ENCODE results near the gene FIBCD1. TPM values are rescaled to one million over a fixed set of nuclear protein-coding genes. Genes with fewer than 3 reads are reported as not detected.
"Not testable (repeated sequence)": the region's sequence is repeated elsewhere in the genome, so short reads cannot be mapped to it uniquely, and the experiment has no call there.

The FIBCD1 gene
- total RNA-seq, 1 experiment from 2014 or later: not detected

GRCh38 chr9:130914417-130915095, 24.5 kb downstream of the FIBCD1 start:
- Histone ChIP-seq H3K79me2 (ENCODE audit: low read length) (no peaks in the 10 kb centered on the region), H3K36me3 (ENCODE audit: insufficient read depth, low read length) (no peaks in the 10 kb centered on the region), H4K20me1 (ENCODE audit: insufficient read depth, low read depth, low read length) (no peaks in the 10 kb centered on the region), H3K4me1 (ENCODE audit: low read length) (no peaks in the 10 kb centered on the region), H3K9ac (ENCODE audit: low read length) (no peak overlapping the region), H3K9me2 (replicated peaks; ENCODE audit: insufficient read depth, low read length) (no peaks in the 10 kb centered on the region), H3K4me2 (ENCODE audit: low read depth, low read length, poor library complexity, severe bottlenecking) (no peak overlapping the region), H3K4me3 (ENCODE audit: low read length) (no peak overlapping the region), H3K9me3 (ENCODE audit: low read length) (no peaks in the 10 kb centered on the region), H3K27ac (ENCODE audit: low read length) (no peak overlapping the region), H3K27me3 (ENCODE audit: low read length) (no peaks in the 10 kb centered on the region), H2AFZ (ENCODE audit: low read length) (no peak overlapping the region)
- DNase-seq: no peak

- no peak for DNase-seq
- Histone ChIP-seq H2AFZ (ENCODE audit: low read length) (no peak overlapping the region), H4K20me1 (ENCODE audit: insufficient read depth, low read depth, low read length) (no peaks in the 10 kb centered on the region), H3K4me1 (ENCODE audit: low read length) (no peaks in the 10 kb centered on the region), H3K9ac (ENCODE audit: low read length) (no peak overlapping the region), H3K27me3 (ENCODE audit: low read length) (no peaks in the 10 kb centered on the region), H3K27ac (ENCODE audit: low read length) (no peak overlapping the region), H3K79me2 (ENCODE audit: low read length) (no peaks in the 10 kb centered on the region), H3K4me3 (ENCODE audit: low read length) (no peak overlapping the region), H3K4me2 (ENCODE audit: low read depth, low read length, poor library complexity, severe bottlenecking) (no peak overlapping the region), H3K36me3 (ENCODE audit: insufficient read depth, low read length) (no peaks in the 10 kb centered on the region), H3K9me3 (ENCODE audit: low read length) (no peaks in the 10 kb centered on the region), H3K9me2 (replicated peaks; ENCODE audit: insufficient read depth, low read length) (no peaks in the 10 kb centered on the region)
These were observed 25.2 kb downstream of the FIBCD1 start for GRCh38 chr9:130913599-130914416.

GRCh38 chr9:130912932-130913598, 26.0 kb downstream of the FIBCD1 start:
- Histone ChIP-seq H3K4me2 (ENCODE audit: low read depth, low read length, poor library complexity, severe bottlenecking) (no peak overlapping the region), H3K9me3 (ENCODE audit: low read length) (no peaks in the 10 kb centered on the region), H3K27me3 (ENCODE audit: low read length) (no peaks in the 10 kb centered on the region), H3K4me3 (ENCODE audit: low read length) (no peak overlapping the region), H4K20me1 (ENCODE audit: insufficient read depth, low read depth, low read length) (no peaks in the 10 kb centered on the region), H3K4me1 (ENCODE audit: low read length) (no peaks in the 10 kb centered on the region), H3K9me2 (replicated peaks; ENCODE audit: insufficient read depth, low read length) (no peaks in the 10 kb centered on the region), H3K36me3 (ENCODE audit: insufficient read depth, low read length) (no peaks in the 10 kb centered on the region), H3K27ac (ENCODE audit: low read length) (no peak overlapping the region), H3K79me2 (ENCODE audit: low read length) (no peaks in the 10 kb centered on the region), H2AFZ (ENCODE audit: low read length) (no peak overlapping the region), H3K9ac (ENCODE audit: low read length) (no peak overlapping the region)
- no peak for DNase-seq

- Histone ChIP-seq H3K9me2 (replicated peaks; ENCODE audit: insufficient read depth, low read length) (no peaks in the 10 kb centered on the region), H3K79me2 (ENCODE audit: low read length) (no peaks in the 10 kb centered on the region), H3K4me3 (ENCODE audit: low read length) (no peak overlapping the region), H3K36me3 (ENCODE audit: insufficient read depth, low read length) (no peaks in the 10 kb centered on the region), H3K27ac (ENCODE audit: low read length) (no peak overlapping the region), H3K4me2 (ENCODE audit: low read depth, low read length, poor library complexity, severe bottlenecking) (no peak overlapping the region), H2AFZ (ENCODE audit: low read length) (no peak overlapping the region), H3K4me1 (ENCODE audit: low read length) (no peaks in the 10 kb centered on the region), H4K20me1 (ENCODE audit: insufficient read depth, low read depth, low read length) (no peaks in the 10 kb centered on the region), H3K9ac (ENCODE audit: low read length) (no peak overlapping the region), H3K27me3 (ENCODE audit: low read length) (no peaks in the 10 kb centered on the region), H3K9me3 (ENCODE audit: low read length) (no peaks in the 10 kb centered on the region)
- no peak for DNase-seq
These were observed 27.6 kb downstream of the FIBCD1 start for GRCh38 chr9:130911254-130912049.

- not testable (repeated sequence) for H3K9me3 ChIP-seq (ENCODE audit: low read length); H2AFZ ChIP-seq (ENCODE audit: low read length); H3K4me1 ChIP-seq (ENCODE audit: low read length); H3K9ac ChIP-seq (ENCODE audit: low read length); H3K79me2 ChIP-seq (ENCODE audit: low read length); H4K20me1 ChIP-seq (ENCODE audit: insufficient read depth, low read depth, low read length); DNase-seq; H3K4me3 ChIP-seq (ENCODE audit: low read length); H3K4me2 ChIP-seq (ENCODE audit: low read depth, low read length, poor library complexity, severe bottlenecking); H3K36me3 ChIP-seq (ENCODE audit: insufficient read depth, low read length); H3K27ac ChIP-seq (ENCODE audit: low read length); H3K27me3 ChIP-seq (ENCODE audit: low read length); H3K9me2 ChIP-seq (replicated peaks; ENCODE audit: insufficient read depth, low read length)
These were observed 28.4 kb downstream of the FIBCD1 start for GRCh38 chr9:130910670-130911069.

GRCh38 chr9:130910041-130910440, 29.0 kb downstream of the FIBCD1 start:
- not testable (repeated sequence) for H3K27ac ChIP-seq (ENCODE audit: low read length); H3K4me2 ChIP-seq (ENCODE audit: low read depth, low read length, poor library complexity, severe bottlenecking); DNase-seq; H4K20me1 ChIP-seq (ENCODE audit: insufficient read depth, low read depth, low read length); H3K9me3 ChIP-seq (ENCODE audit: low read length); H3K79me2 ChIP-seq (ENCODE audit: low read length); H3K9ac ChIP-seq (ENCODE audit: low read length); H3K9me2 ChIP-seq (replicated peaks; ENCODE audit: insufficient read depth, low read length); H3K27me3 ChIP-seq (ENCODE audit: low read length); H3K4me3 ChIP-seq (ENCODE audit: low read length); H3K4me1 ChIP-seq (ENCODE audit: low read length); H3K36me3 ChIP-seq (ENCODE audit: insufficient read depth, low read length); H2AFZ ChIP-seq (ENCODE audit: low read length)

GRCh38 chr9:130908878-130909355, 30.1 kb downstream of the FIBCD1 start:
- H3K4me1 ChIP-seq (ENCODE audit: low read length): no peaks in the 10 kb centered on the region
- no peak overlapping the region for H3K27ac ChIP-seq (ENCODE audit: low read length)
- DNase-seq: no peak
- no peaks in the 10 kb centered on the region for H4K20me1 ChIP-seq (ENCODE audit: insufficient read depth, low read depth, low read length)
- H3K36me3 ChIP-seq (ENCODE audit: insufficient read depth, low read length): no peaks in the 10 kb centered on the region
- no peaks in the 10 kb centered on the region for H3K9me2 ChIP-seq (replicated peaks; ENCODE audit: insufficient read depth, low read length)
- no peak overlapping the region for H3K4me3 ChIP-seq (ENCODE audit: low read length)
- no peaks in the 10 kb centered on the region for H3K79me2 ChIP-seq (ENCODE audit: low read length)
- H3K4me2 ChIP-seq (ENCODE audit: low read depth, low read length, poor library complexity, severe bottlenecking): no peak overlapping the region
- no peak overlapping the region for H2AFZ ChIP-seq (ENCODE audit: low read length)
- H3K9me3 ChIP-seq (ENCODE audit: low read length): no peaks in the 10 kb centered on the region
- H3K9ac ChIP-seq (ENCODE audit: low read length): no peak overlapping the region
- no peaks in the 10 kb centered on the region for H3K27me3 ChIP-seq (ENCODE audit: low read length)

Data from Karpas-422 (cell line).